Esophagus mucosa (tissue), 1 donor: ENCODE data around the gene C11orf91. TPM values are rescaled to one million over a fixed set of nuclear protein-coding genes. Genes with fewer than 3 reads are reported as not detected.
"Not testable (repeated sequence)": the region's sequence is repeated elsewhere in the genome, so short reads cannot be mapped to it uniquely, and the experiment has no call there.

Experiments used
- ATAC-seq: fragments of 200-7000 bp; cut with Tn5 transposase; one replicate; pipeline ENCODE4 v1.9.1; 2020
- total RNA-seq: library from RNA; stranded (reverse); gene quantifications from one replicate; pipeline ENCODE4 v1.2.4, GENCODE V29; 2023
- donor health status: DM: yes; HTN: yes; CAD: no.

Gene C11orf91
- total RNA-seq, 1 donor from 2014 or later = 1.1 TPM

- ATAC-seq = no peak
These were observed 32.2 kb downstream of the C11orf91 start for GRCh38 chr11:33668468-33668825.

- peak; percentile 87 for ATAC-seq
These were observed 32.7 kb downstream of the C11orf91 start for GRCh38 chr11:33667819-33668467.

GRCh38 chr11:33665350-33666106 lies 35.1 kb downstream of the C11orf91 start:
- ATAC-seq = peak; percentile 59

GRCh38 chr11:33664827-33665226 lies 35.8 kb downstream of the C11orf91 start:
- ATAC-seq = peak; percentile 63

- no peak for ATAC-seq
These were observed 36.5 kb downstream of the C11orf91 start for GRCh38 chr11:33664166-33664565.

- no peak for ATAC-seq
These were observed 37.5 kb downstream of the C11orf91 start for GRCh38 chr11:33663121-33663520.

- not testable (repeated sequence) for ATAC-seq
These were observed 39.1 kb downstream of the C11orf91 start for GRCh38 chr11:33661526-33661925.

GRCh38 chr11:33660962-33661361 lies 39.7 kb downstream of the C11orf91 start:
- no peak for ATAC-seq

GRCh38 chr11:33659370-33660139 lies 41.1 kb downstream of the C11orf91 start:
- ATAC-seq = no peak

- ATAC-seq = no peak
These were observed 42.3 kb downstream of the C11orf91 start for GRCh38 chr11:33658195-33658900.

- ATAC-seq = no peak
These were observed 42.9 kb downstream of the C11orf91 start for GRCh38 chr11:33657757-33658156.

- no peak for ATAC-seq
These were observed 43.9 kb downstream of the C11orf91 start for GRCh38 chr11:33656768-33657167.

- ATAC-seq = peak; percentile 88
These were observed 44.6 kb downstream of the C11orf91 start for GRCh38 chr11:33655842-33656600.

- no peak for ATAC-seq
These were observed 46.0 kb downstream of the C11orf91 start for GRCh38 chr11:33654594-33654993.

GRCh38 chr11:33652930-33653329 lies 47.7 kb downstream of the C11orf91 start:
- no peak for ATAC-seq

GRCh38 chr11:33652431-33652830 lies 48.2 kb downstream of the C11orf91 start:
- ATAC-seq = no peak

GRCh38 chr11:33651990-33652389 lies 48.6 kb downstream of the C11orf91 start:
- no peak for ATAC-seq

- no peak for ATAC-seq
These were observed 49.1 kb downstream of the C11orf91 start for GRCh38 chr11:33651555-33651954.

- ATAC-seq = no peak
These were observed 50.7 kb downstream of the C11orf91 start for GRCh38 chr11:33649944-33650343.
